KMS-11 (cell line): ENCODE measurements around the gene HAPLN2.

Experiments used
- H2AFZ ChIP-seq: fragments of 200-600 bp; sonication (generic); 2 replicates; pipeline ENCODE4 v1.6.1; 2016; ENCODE audit warnings: antibody characterized with exemption, mixed run types, low read depth
- H3K27ac ChIP-seq: fragments of 200-600 bp; sonication (generic); 2 replicates; pipeline ENCODE4 v1.6.1; 2016; ENCODE audit warnings: mild to moderate bottlenecking, mixed run types
- H3K27me3 ChIP-seq: fragments of 200-600 bp; sonication (generic); 2 replicates; pipeline ENCODE4 v1.6.1; 2017; ENCODE audit warnings: mild to moderate bottlenecking, low read depth, mixed run types, moderate library complexity; ENCODE audit not compliant: insufficient read depth
- H3K36me3 ChIP-seq: fragments of 200-600 bp; sonication (generic); 2 replicates; pipeline ENCODE4 v1.6.1; 2017; ENCODE audit warnings: mild to moderate bottlenecking, mixed run types; ENCODE audit not compliant: insufficient read depth
- H3K4me1 ChIP-seq: fragments of 200-600 bp; sonication (generic); 2 replicates; pipeline ENCODE4 v1.6.1; 2016; ENCODE audit warnings: mild to moderate bottlenecking, low read depth, mixed run types; ENCODE audit not compliant: poor library complexity, severe bottlenecking
- H3K4me2 ChIP-seq: fragments of 200-600 bp; sonication (generic); 2 replicates; pipeline ENCODE4 v1.7.0; 2016; ENCODE audit warnings: mild to moderate bottlenecking, mixed run types
- H3K4me3 ChIP-seq: fragments of 200-600 bp; sonication (generic); IDR thresholded peaks from 2 replicates; pipeline ENCODE4 v1.6.1; 2017; ENCODE audit warnings: low read depth, low read length, mixed read lengths; ENCODE audit not compliant: insufficient read depth
- H3K79me2 ChIP-seq: fragments of 200-600 bp; sonication (generic); 2 replicates; pipeline ENCODE4 v1.6.1; 2016; ENCODE audit warnings: low read depth, mixed run types; ENCODE audit not compliant: insufficient read depth
- H3K9ac ChIP-seq: fragments of 200-600 bp; sonication (generic); 2 replicates; pipeline ENCODE4 v1.6.1; 2016; ENCODE audit warnings: mild to moderate bottlenecking, mixed run types
- H4K20me1 ChIP-seq: fragments of 200-600 bp; sonication (generic); 2 replicates; pipeline ENCODE4 v1.6.1; 2016; ENCODE audit warnings: mild to moderate bottlenecking, mixed run types; ENCODE audit not compliant: insufficient read depth
- CTCF ChIP-seq: fragments of 200-600 bp; sonication (generic); conservative IDR thresholded peaks from 2 replicates; pipeline ENCODE4 v1.6.1; 2017; ENCODE audit warnings: low read depth, mild to moderate bottlenecking, antibody characterized with exemption, low read length, moderate library complexity, mixed read lengths

HAPLN2 gene

GRCh38 chr1:156581661-156582387 is 37.4 kb upstream of the HAPLN2 start:
- H3K4me2 ChIP-seq = no peak overlapping the region
- no peak overlapping the region for H3K27ac ChIP-seq
- peaks cover 11% of the 10 kb centered on the region for H3K4me1 ChIP-seq
- H3K27me3 ChIP-seq = no peaks in the 10 kb centered on the region
- H3K36me3 ChIP-seq = no peaks in the 10 kb centered on the region
- no peaks in the 10 kb centered on the region for H4K20me1 ChIP-seq
- no peak overlapping the region for H3K9ac ChIP-seq
- no peak for TF ChIP-seq CTCF
- H3K4me3 ChIP-seq = no peak overlapping the region
- no peak overlapping the region for H2AFZ ChIP-seq
- H3K79me2 ChIP-seq = no peaks in the 10 kb centered on the region

- Histone ChIP-seq H2AFZ (no peak overlapping the region), H3K4me1 (peaks cover 11% of the 10 kb centered on the region), H3K27me3 (no peaks in the 10 kb centered on the region), H3K36me3 (no peaks in the 10 kb centered on the region), H3K79me2 (no peaks in the 10 kb centered on the region), H3K9ac (no peak overlapping the region), H3K4me3 (no peak overlapping the region), H3K4me2 (no peak overlapping the region), H4K20me1 (no peaks in the 10 kb centered on the region), H3K27ac (no peak overlapping the region)
- TF ChIP-seq CTCF = 0 out of 2 replicates have a peak, but pooled peaks have one; percentile 16
Observed at GRCh38 chr1:156582388-156583017, 36.7 kb upstream of the HAPLN2 start.

GRCh38 chr1:156583821-156584622 is 35.2 kb upstream of the HAPLN2 start:
- H2AFZ ChIP-seq = peak overlapping the region; percentile 46
- H3K4me3 ChIP-seq = no peak overlapping the region
- H3K36me3 ChIP-seq = no peaks in the 10 kb centered on the region
- no peak overlapping the region for H3K9ac ChIP-seq
- H3K27me3 ChIP-seq = no peaks in the 10 kb centered on the region
- no peaks in the 10 kb centered on the region for H4K20me1 ChIP-seq
- no peaks in the 10 kb centered on the region for H3K79me2 ChIP-seq
- H3K27ac ChIP-seq = no peak overlapping the region
- H3K4me1 ChIP-seq = peaks cover 11% of the 10 kb centered on the region
- TF ChIP-seq CTCF = peak; percentile 99
- H3K4me2 ChIP-seq = peak overlapping the region; percentile 26

- no peaks in the 10 kb centered on the region for H3K36me3 ChIP-seq
- peak overlapping the region; percentile 26; the same call in 1 of the 2 replicates for H3K4me2 ChIP-seq
- H3K27me3 ChIP-seq = no peaks in the 10 kb centered on the region
- H4K20me1 ChIP-seq = no peaks in the 10 kb centered on the region
- no peak overlapping the region for H3K4me3 ChIP-seq
- H3K27ac ChIP-seq = no peak overlapping the region
- peak; percentile 41 for TF ChIP-seq CTCF
- H3K9ac ChIP-seq = no peak overlapping the region
- peak overlapping the region; percentile 46; the same call in 1 of the 2 replicates for H2AFZ ChIP-seq
- no peaks in the 10 kb centered on the region for H3K79me2 ChIP-seq
- peaks cover 11% of the 10 kb centered on the region for H3K4me1 ChIP-seq
Observed at GRCh38 chr1:156584813-156585212, 34.4 kb upstream of the HAPLN2 start.
